ENCODE measurements around the gene RBM33. TPM values are rescaled to one million over a fixed set of nuclear protein-coding genes. Genes with fewer than 3 reads are reported as not detected.

The RBM33 gene, protein sequence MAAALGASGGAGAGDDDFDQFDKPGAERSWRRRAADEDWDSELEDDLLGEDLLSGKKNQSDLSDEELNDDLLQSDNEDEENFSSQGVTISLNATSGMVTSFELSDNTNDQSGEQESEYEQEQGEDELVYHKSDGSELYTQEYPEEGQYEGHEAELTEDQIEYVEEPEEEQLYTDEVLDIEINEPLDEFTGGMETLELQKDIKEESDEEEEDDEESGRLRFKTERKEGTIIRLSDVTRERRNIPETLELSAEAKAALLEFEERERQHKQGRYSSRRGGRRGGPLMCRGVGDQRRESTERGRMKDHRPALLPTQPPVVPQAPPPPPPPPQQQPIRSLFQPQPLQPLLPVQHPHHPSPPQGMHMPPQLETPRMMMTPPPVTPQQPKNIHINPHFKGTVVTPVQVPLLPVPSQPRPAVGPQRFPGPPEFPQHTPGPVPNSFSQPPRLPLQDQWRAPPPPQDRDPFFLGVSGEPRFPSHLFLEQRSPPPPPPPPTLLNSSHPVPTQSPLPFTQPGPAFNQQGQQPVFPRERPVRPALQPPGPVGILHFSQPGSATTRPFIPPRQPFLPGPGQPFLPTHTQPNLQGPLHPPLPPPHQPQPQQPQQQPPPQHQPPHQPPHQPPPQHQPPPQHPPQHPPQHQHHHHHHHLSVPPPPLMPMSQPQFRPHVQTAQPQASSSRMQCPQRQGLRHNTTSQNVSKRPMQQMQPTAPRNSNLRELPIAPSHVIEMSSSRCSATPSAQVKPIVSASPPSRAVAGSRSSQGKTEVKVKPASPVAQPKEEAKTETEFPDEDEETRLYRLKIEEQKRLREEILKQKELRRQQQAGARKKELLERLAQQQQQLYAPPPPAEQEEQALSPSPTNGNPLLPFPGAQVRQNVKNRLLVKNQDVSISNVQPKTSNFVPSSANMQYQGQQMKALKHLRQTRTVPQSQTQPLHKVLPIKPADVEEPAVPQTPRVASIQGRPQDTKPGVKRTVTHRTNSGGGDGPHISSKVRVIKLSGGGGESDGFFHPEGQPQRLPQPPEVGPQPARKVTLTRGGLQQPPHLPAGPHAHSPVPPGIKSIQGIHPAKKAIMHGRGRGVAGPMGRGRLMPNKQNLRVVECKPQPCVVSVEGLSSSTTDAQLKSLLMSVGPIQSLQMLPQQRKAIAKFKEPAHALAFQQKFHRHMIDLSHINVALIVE
- polyA plus RNA-seq (2011; rRNA removed) (8.3 and 9.5 TPM in 2 replicates), polyA minus RNA-seq (2011; rRNA and poly(A)+ RNA removed) (21.4 and 28.5 TPM in 2 replicates)

DNA sequence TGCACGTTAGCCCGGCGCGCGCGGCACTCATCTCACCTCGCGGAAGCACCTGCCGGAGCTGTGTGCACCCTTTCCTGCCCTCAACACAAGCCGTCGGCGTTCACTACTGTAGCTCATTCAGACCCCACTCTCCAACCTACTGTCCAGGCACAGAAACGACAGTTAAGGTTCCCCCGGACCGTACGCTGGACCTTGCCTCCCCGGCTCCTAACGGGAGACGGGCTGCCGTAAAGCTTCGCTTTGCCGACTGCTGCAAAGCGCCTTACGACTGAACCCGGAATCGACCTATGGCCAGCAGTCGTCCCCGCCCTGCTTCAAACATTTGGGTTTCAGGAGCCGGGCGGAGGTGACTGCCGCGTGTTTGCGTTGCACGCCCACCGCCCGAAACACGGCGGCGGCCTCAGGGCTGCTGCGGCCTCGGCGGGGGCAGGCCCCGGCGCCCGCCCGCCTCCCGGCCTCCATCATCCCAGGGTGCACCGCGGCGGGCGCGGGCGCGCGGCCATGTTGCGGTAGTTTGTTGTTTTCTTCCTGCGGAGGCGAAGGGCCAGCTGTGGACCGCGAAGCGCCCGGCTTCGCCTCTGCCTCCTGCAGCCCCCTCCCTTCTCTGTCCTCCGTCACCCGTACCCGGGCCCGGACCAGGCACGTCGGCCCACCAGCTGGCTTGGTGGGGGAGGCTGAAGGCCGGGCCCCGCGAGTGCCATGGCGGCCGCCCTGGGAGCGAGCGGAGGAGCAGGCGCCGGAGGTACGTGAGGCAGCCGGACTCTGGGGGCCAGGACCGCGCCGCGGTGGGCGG is at the start of gene RBM33:
RBM33 (plus strand) TSS at position 484 of the 793 bp plus-strand sequence; CDS start at position 700, 216 bp downstream.
- peak; percentile 49 for DNase-seq (ENCODE audit: low read depth, low spot score)
- peaks cover 6% of the 10 kb centered on the region; the same call in 1 of the 2 replicates for H3K9me3 ChIP-seq (ENCODE audit: control insufficient read depth, insufficient read depth, low read length)
- peak within 1 kb of the TSS; percentile 88 for H3K27ac ChIP-seq (ENCODE audit: low read depth, low read length)
- no peaks in the 10 kb centered on the region for H3K27me3 ChIP-seq (ENCODE audit: control insufficient read depth, insufficient read depth, low read length)
- POLR2A ChIA-PET: interaction anchor here (0.6 to 1.0 kb wide), 5 partner anchors 21 to 307 kb away, joined by 3 to 12 read pairs (median 3); no protein-coding TSS in a partner anchor
- CTCF ChIA-PET: interaction anchor here (1.6 kb wide), 1 partner anchor 45 kb away, joined by 8 read pairs; no protein-coding TSS in a partner anchor
- TF ChIP-seq, protein P1, sequence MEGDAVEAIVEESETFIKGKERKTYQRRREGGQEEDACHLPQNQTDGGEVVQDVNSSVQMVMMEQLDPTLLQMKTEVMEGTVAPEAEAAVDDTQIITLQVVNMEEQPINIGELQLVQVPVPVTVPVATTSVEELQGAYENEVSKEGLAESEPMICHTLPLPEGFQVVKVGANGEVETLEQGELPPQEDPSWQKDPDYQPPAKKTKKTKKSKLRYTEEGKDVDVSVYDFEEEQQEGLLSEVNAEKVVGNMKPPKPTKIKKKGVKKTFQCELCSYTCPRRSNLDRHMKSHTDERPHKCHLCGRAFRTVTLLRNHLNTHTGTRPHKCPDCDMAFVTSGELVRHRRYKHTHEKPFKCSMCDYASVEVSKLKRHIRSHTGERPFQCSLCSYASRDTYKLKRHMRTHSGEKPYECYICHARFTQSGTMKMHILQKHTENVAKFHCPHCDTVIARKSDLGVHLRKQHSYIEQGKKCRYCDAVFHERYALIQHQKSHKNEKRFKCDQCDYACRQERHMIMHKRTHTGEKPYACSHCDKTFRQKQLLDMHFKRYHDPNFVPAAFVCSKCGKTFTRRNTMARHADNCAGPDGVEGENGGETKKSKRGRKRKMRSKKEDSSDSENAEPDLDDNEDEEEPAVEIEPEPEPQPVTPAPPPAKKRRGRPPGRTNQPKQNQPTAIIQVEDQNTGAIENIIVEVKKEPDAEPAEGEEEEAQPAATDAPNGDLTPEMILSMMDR (IDR thresholded peaks at IDR 0.05; ENCODE audit: low read depth, low read length): 0 out of 2 replicates have a peak, but pooled peaks have one; percentile 2
- H3K4me3 ChIP-seq (ENCODE audit: low read depth, low read length): peak within 1 kb of the TSS; percentile 95

DNA sequence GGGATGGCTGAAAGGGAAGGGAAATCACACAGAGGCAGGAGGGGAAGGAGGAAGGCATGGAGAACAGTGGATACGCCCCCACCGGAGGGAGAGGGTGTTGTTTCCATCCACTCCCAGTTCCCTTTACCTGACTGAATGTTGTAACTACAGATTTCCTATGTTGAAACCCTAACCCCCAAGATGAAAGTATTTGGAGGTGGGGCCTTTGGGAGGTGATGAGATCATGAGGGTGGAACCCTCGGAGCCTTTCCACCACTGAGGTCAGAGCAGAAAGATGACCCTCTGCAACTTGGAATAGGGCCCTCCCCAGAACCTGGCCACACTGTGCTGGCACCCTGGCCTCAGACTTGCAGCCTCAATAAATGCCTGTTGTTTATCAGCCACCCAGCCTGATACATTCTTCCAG is 49.5 kb upstream of the RBM33 start:
- Histone ChIP-seq H3K4me3 (ENCODE audit: low read depth, low read length) (no peak overlapping the region), H3K27ac (ENCODE audit: low read depth, low read length) (no peak overlapping the region), H3K27me3 (ENCODE audit: control insufficient read depth, insufficient read depth, low read length) (no peaks in the 10 kb centered on the region), H3K9me3 (ENCODE audit: control insufficient read depth, insufficient read depth, low read length) (no peaks in the 10 kb centered on the region)
- TF ChIP-seq, protein P1 (IDR thresholded peaks at IDR 0.05; ENCODE audit: low read depth, low read length): no peak
- POLR2A ChIA-PET: no interaction called here
- DNase-seq (ENCODE audit: low read depth, low spot score): no peak
- CTCF ChIA-PET: interaction anchor here (1.0 to 1.1 kb wide), 2 partner anchors 142 to 144 kb away, joined by 3 read pairs; no protein-coding TSS in a partner anchor

DNA sequence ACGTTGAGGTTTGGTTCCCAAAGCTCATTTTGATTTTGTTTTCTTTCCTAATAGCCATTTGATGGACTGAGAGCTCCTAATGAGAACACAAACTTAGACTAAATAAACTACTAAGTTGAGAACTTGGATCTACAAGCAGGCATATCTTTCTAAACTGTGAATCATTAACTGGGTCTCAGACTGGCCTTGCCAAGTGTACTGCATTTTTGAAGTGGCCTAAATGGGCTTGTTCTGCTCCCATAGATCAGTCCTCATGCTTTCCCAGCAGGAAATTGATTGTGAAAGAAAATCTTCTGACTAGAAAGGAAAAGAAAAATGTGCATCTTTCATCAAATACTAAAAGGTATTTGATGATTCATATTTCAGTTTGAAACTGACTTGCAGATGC is 46.7 kb upstream of the RBM33 start:
- no peak for DNase-seq (ENCODE audit: low read depth, low spot score)
- Histone ChIP-seq H3K4me3 (ENCODE audit: low read depth, low read length) (no peak overlapping the region), H3K27ac (ENCODE audit: low read depth, low read length) (no peak overlapping the region), H3K9me3 (ENCODE audit: control insufficient read depth, insufficient read depth, low read length) (no peaks in the 10 kb centered on the region; the same call in 1 of the 2 replicates), H3K27me3 (ENCODE audit: control insufficient read depth, insufficient read depth, low read length) (no peaks in the 10 kb centered on the region)
- CTCF ChIA-PET: interaction anchor here (0.5 to 7.6 kb wide), 22 partner anchors 8 to 1227 kb away, joined by 3 to 257 read pairs (median 9); no protein-coding TSS in a partner anchor
- POLR2A ChIA-PET: no interaction called here
- TF ChIP-seq, protein P1 (IDR thresholded peaks at IDR 0.05; ENCODE audit: low read depth, low read length): no peak

DNA sequence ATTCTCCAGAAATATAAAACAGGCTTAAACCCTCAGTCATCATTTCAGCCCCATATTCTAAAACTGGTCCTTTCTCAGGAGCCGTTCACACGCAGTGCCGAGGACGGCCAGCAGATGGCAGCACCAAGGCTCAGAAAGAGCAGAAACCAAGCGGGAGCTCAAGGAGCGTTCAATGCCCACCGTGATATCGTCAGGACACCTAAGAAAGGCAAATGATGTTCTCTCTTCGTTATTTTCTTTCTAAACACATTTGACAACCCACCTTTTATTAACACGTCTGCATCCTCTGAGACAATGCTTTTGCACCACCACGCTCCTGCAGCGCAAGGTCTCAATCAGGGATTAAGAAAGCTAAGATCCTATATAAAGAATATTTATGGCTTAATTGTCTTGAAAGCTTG is 45.7 kb upstream of the RBM33 start:
- peak; percentile 27 for DNase-seq (ENCODE audit: low read depth, low spot score)
- CTCF ChIA-PET: interaction anchor here (0.5 to 7.6 kb wide), 76 partner anchors 9 to 1345 kb away, joined by 3 to 257 read pairs (median 5); partner anchors contain the start of gene RBM33
- POLR2A ChIA-PET: no interaction called here
- Histone ChIP-seq H3K27me3 (ENCODE audit: control insufficient read depth, insufficient read depth, low read length) (no peaks in the 10 kb centered on the region), H3K27ac (ENCODE audit: low read depth, low read length) (no peak overlapping the region), H3K4me3 (ENCODE audit: low read depth, low read length) (no peak overlapping the region), H3K9me3 (ENCODE audit: control insufficient read depth, insufficient read depth, low read length) (no peaks in the 10 kb centered on the region; the same call in 1 of the 2 replicates)
- TF ChIP-seq, protein P1 (IDR thresholded peaks at IDR 0.05; ENCODE audit: low read depth, low read length): peak; percentile 99

All from AG04450 (cell line).